Esophagus squamous epithelium (tissue), 5 donors: ENCODE results near the gene SMARCA4. TPM values are rescaled to one million over a fixed set of nuclear protein-coding genes. Genes with fewer than 3 reads are reported as not detected.

ENCODE experiments used
- DNase-seq: peaks from one replicate; lab custom pipeline; 2025; lab: John Stamatoyannopoulos, UW
- H3K27ac ChIP-seq, 4 donors: fragments of 200-600 bp; sonication (generic); one replicate each; pipeline ENCODE4 v1.5.1; 2016 to 2019; ENCODE audit warnings: mild to moderate bottlenecking in 1 of 4
- H3K27me3 ChIP-seq, 4 donors: fragments of 200-600 bp; sonication (generic); 1 replicate in 3 of 4; 2 replicates in 1 of 4; pipeline versions ENCODE4 v1.5.1 to v1.6.0; 2017 to 2021; ENCODE audit warnings: antibody characterized with exemption in 1 of 4
- H3K36me3 ChIP-seq, 3 donors: fragments of 200-600 bp; sonication (generic); one replicate each; pipeline ENCODE4 v1.5.1; 2016 to 2019
- H3K4me1 ChIP-seq, 3 donors: fragments of 200-600 bp; sonication (generic); one replicate each; pipeline ENCODE4 v1.5.1; 2017 to 2019
- H3K4me3 ChIP-seq, 4 donors: fragments of 200-600 bp; sonication (generic); 1 replicate in 3 of 4; 2 replicates in 1 of 4; pipeline ENCODE4 v1.5.1; 2016 to 2019; ENCODE audit warnings: mild to moderate bottlenecking in 2 of 4, moderate library complexity in 1 of 4
- H3K9me3 ChIP-seq, 3 donors: fragments of 200-600 bp; sonication (generic); one replicate each; pipeline ENCODE4 v1.5.1; 2016 to 2019
- CTCF ChIP-seq, 6 experiments: fragments of 450-650 bp in 4 of 6; fragments of 200-600 bp in 2 of 6; sonication (generic) in 2 of 6; IDR thresholded peaks; one replicate each; pipeline ENCODE4 v1.5.1; 2016 to 2019; ENCODE audit warnings: antibody characterized with exemption in 6 of 6, mild to moderate bottlenecking in 4 of 6, moderate library complexity in 4 of 6
- POLR2A ChIP-seq, 4 donors: fragments of 450-650 bp; IDR thresholded peaks; one replicate each; pipeline ENCODE4 v1.6.1; 2017; ENCODE audit warnings: antibody characterized with exemption in 4 of 4, mild to moderate bottlenecking in 4 of 4, moderate library complexity in 3 of 4
- WGBS, 2 donors: methylation state at CpG; one replicate each; pipeline ENCODE4 v1.1.5; 2018; 5-methylcytosine and 5-hydroxymethylcytosine counted together
- intact Hi-C: fragments of 100-400 bp; cut with DNase I; formaldehyde crosslinking; loops from one replicate; pipeline ENCODE4 v1.15.0; 2022
- total RNA-seq, 4 donors: library from RNA; depleted of rRNA; stranded (reverse); fragments of >200 nt; gene quantifications; one replicate each; pipeline ENCODE4 v1.1.0, GENCODE V29; 2016
- donor health status: DM: yes; HTN: yes; CAD: no.

SMARCA4 gene
- total RNA-seq, 4 donors from 2014 or later = 62.8 to 142 (median 93.4) TPM

- H3K36me3 ChIP-seq = peaks cover 65 to 100% (median 74%) of the 10 kb centered on the region in 3 donors
- H3K27me3 ChIP-seq = no peaks in the 10 kb centered on the region
- 76 to 93% methylated on average over 5 to 24 of the region's 36 CpGs for WGBS, 2 donors
- intact Hi-C loops = no loop called here
- H3K9me3 ChIP-seq = no peaks in the 10 kb centered on the region
- no peak for TF ChIP-seq CTCF (IDR thresholded peaks at IDR 0.05)
- no peak for TF ChIP-seq POLR2A (IDR thresholded peaks at IDR 0.05)
- H3K4me1 ChIP-seq = peaks cover 0 to under 1% (median 0%) of the 10 kb centered on the region in 3 donors
- DNase-seq = no peak
- peak overlapping the region in 1 of 4 donors; percentile 30 for H3K27ac ChIP-seq
- no peak overlapping the region for H3K4me3 ChIP-seq
Measured at GRCh38 chr19:11105014-11105636, 144.3 kb downstream of the SMARCA4 start.

DNA sequence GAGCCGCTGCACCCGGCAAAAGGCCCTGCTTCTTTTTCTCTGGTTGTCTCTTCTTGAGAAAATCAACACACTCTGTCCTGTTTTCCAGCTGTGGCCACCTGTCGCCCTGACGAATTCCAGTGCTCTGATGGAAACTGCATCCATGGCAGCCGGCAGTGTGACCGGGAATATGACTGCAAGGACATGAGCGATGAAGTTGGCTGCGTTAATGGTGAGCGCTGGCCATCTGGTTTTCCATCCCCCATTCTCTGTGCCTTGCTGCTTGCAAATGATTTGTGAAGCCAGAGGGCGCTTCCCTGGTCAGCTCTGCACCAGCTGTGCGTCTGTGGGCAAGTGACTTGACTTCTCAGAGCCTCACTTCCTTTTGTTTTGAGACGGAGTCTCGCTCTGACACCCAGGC, 145.6 kb downstream of the SMARCA4 start:
- no peak for DNase-seq
- Histone ChIP-seq H3K27ac (peak overlapping the region in 1 of 4 donors; percentile 30), H3K4me3 (no peak overlapping the region), H3K9me3 (no peaks in the 10 kb centered on the region), H3K27me3 (no peaks in the 10 kb centered on the region), H3K4me1 (no peaks in the 10 kb centered on the region), H3K36me3 (peaks cover 74 to 100% (median 81%) of the 10 kb centered on the region in 3 donors)
- TF ChIP-seq CTCF (IDR thresholded peaks at IDR 0.05) = no peak
- no peak for TF ChIP-seq POLR2A (IDR thresholded peaks at IDR 0.05)
- intact Hi-C loops = no loop called here
- WGBS, 2 donors = 84 to 96% methylated on average over 6 to 10 of the region's 13 CpGs

GRCh38 chr19:11108746-11109145, 147.9 kb downstream of the SMARCA4 start:
- Histone ChIP-seq H3K27me3 (no peaks in the 10 kb centered on the region), H3K4me3 (no peak overlapping the region), H3K36me3 (peaks cover 77 to 100% (median 83%) of the 10 kb centered on the region in 3 donors), H3K9me3 (no peaks in the 10 kb centered on the region), H3K27ac (no peak overlapping the region), H3K4me1 (no peaks in the 10 kb centered on the region)
- 84 to 90% methylated on average over 6 of the region's 6 CpGs for WGBS, 2 donors
- intact Hi-C loops = no loop called here
- DNase-seq = no peak
- no peak for TF ChIP-seq CTCF (IDR thresholded peaks at IDR 0.05)
- no peak for TF ChIP-seq POLR2A (IDR thresholded peaks at IDR 0.05)

GRCh38 chr19:11111117-11111770, 150.4 kb downstream of the SMARCA4 start:
- intact Hi-C loops = no loop called here
- 76 to 90% methylated on average over 5 to 14 of the region's 15 CpGs for WGBS, 2 donors
- Histone ChIP-seq H3K4me1 (no peaks in the 10 kb centered on the region), H3K27ac (no peak overlapping the region), H3K27me3 (no peaks in the 10 kb centered on the region), H3K9me3 (no peaks in the 10 kb centered on the region), H3K36me3 (peaks cover 69 to 100% (median 93%) of the 10 kb centered on the region in 3 donors), H3K4me3 (no peak overlapping the region)
- no peak for DNase-seq
- TF ChIP-seq CTCF (IDR thresholded peaks at IDR 0.05) (no peak), POLR2A (IDR thresholded peaks at IDR 0.05) (no peak)

- WGBS, 2 donors = 66 to 82% methylated on average over 3 to 6 of the region's 8 CpGs
- intact Hi-C loops = no loop called here
Measured at GRCh38 chr19:11111771-11112144, 150.9 kb downstream of the SMARCA4 start.

More at GRCh38 chr19:11111771-11112144, 150.9 kb downstream of the SMARCA4 start:
- TF ChIP-seq CTCF (IDR thresholded peaks at IDR 0.05) (no peak), POLR2A (IDR thresholded peaks at IDR 0.05) (no peak)
- no peak overlapping the region for H3K4me3 ChIP-seq
- no peak for DNase-seq
- no peaks in the 10 kb centered on the region for H3K4me1 ChIP-seq
- no peaks in the 10 kb centered on the region for H3K27me3 ChIP-seq
- no peaks in the 10 kb centered on the region for H3K9me3 ChIP-seq
- H3K36me3 ChIP-seq = peaks cover 64 to 100% (median 94%) of the 10 kb centered on the region in 3 donors
- H3K27ac ChIP-seq = no peak overlapping the region
